RWPE2 (cell line): ENCODE data around the gene TMCC1.

Experiments used
- ATAC-seq: fragments of 200-7000 bp; cut with Tn5 transposase; 3 replicates; pipeline ENCODE4 v1.9.1; 2021; ENCODE audit warnings: low read depth
- DNase-seq: peaks from one replicate; pipeline ENCODE4 v3.0.0-alpha.2; 2020; ENCODE audit warnings: low spot score
- H3K27ac ChIP-seq: fragments of 450-650 bp; 2 replicates; pipeline ENCODE4 v1.5.1; 2017; ENCODE audit warnings: mild to moderate bottlenecking; ENCODE audit not compliant: poor library complexity, severe bottlenecking
- H3K27me3 ChIP-seq: fragments of 250-450 bp; sonication (Bioruptor Pico); 2 replicates; pipeline ENCODE4 v1.5.1; 2021; ENCODE audit warnings: mild to moderate bottlenecking, moderate library complexity; ENCODE audit not compliant: insufficient read depth, poor library complexity, severe bottlenecking
- H3K36me3 ChIP-seq: fragments of 250-450 bp; sonication (Bioruptor Pico); 2 replicates; pipeline ENCODE4 v1.5.1; 2020; ENCODE audit warnings: low read depth, mild to moderate bottlenecking, moderate library complexity
- H3K4me1 ChIP-seq: fragments of 250-450 bp; sonication (Bioruptor Pico); 2 replicates; pipeline ENCODE4 v1.5.1; 2021; ENCODE audit warnings: mild to moderate bottlenecking, moderate library complexity; ENCODE audit not compliant: insufficient read depth, poor library complexity, severe bottlenecking
- H3K4me3 ChIP-seq: fragments of 250-450 bp; sonication (Bioruptor Pico); 2 replicates; pipeline ENCODE4 v1.5.1; 2021; ENCODE audit warnings: mild to moderate bottlenecking, moderate library complexity; ENCODE audit not compliant: severe bottlenecking
- H3K9me3 ChIP-seq: fragments of 250-450 bp; sonication (Bioruptor Pico); 2 replicates; pipeline ENCODE4 v1.5.1; 2021; ENCODE audit warnings: mild to moderate bottlenecking, moderate library complexity; ENCODE audit not compliant: severe bottlenecking
- CTCF ChIP-seq: fragments of 450-650 bp; IDR thresholded peaks from one replicate; pipeline ENCODE4 v1.5.1; 2017; ENCODE audit warnings: mild to moderate bottlenecking, moderate library complexity; ENCODE audit not compliant: poor library complexity, severe bottlenecking

Gene TMCC1

GRCh38 chr3:129722527-129722926 is 171.0 kb downstream of the TMCC1 start:
- no peaks in the 10 kb centered on the region for H3K27me3 ChIP-seq
- H3K4me3 ChIP-seq, result no peak overlapping the region
- no peak overlapping the region for H3K27ac ChIP-seq
- no peak for ATAC-seq
- DNase-seq, result no peak
- H3K4me1 ChIP-seq, result peaks cover 36% of the 10 kb centered on the region
- H3K9me3 ChIP-seq, result no peaks in the 10 kb centered on the region
- H3K36me3 ChIP-seq, result peaks cover 10% of the 10 kb centered on the region
- TF ChIP-seq CTCF, result no peak

DNA sequence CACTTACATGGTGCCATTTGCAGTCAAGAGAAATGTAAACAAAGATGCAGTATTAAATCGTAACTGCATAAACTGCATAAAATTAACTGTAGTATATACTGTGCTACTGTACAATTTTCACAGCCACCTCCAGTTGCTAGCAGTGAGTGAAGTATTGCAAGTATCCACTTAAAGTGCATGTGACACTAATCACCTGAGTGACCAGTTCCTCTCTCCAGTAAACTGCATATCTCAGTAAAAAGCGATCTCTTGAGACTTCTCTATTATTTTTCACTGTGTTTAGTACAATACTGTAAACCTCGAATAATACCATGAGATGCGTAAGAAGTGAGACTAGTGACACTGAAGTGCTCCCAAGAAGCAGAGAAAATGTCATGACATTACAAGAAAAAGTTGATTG is 175.3 kb downstream of the TMCC1 start:
- H3K4me1 ChIP-seq, result peaks cover 8% of the 10 kb centered on the region
- no peak overlapping the region for H3K27ac ChIP-seq
- no peak for TF ChIP-seq CTCF
- ATAC-seq, result no peak
- H3K27me3 ChIP-seq, result no peaks in the 10 kb centered on the region
- peaks cover 13% of the 10 kb centered on the region for H3K36me3 ChIP-seq
- no peak overlapping the region for H3K4me3 ChIP-seq
- H3K9me3 ChIP-seq, result no peaks in the 10 kb centered on the region
- no peak for DNase-seq

- Histone ChIP-seq H3K9me3 (no peaks in the 10 kb centered on the region), H3K4me3 (no peak overlapping the region), H3K27ac (no peak overlapping the region), H3K36me3 (peaks cover 15% of the 10 kb centered on the region; the same call in 1 of the 2 replicates), H3K4me1 (no peaks in the 10 kb centered on the region), H3K27me3 (no peaks in the 10 kb centered on the region)
- ATAC-seq (no peak), DNase-seq (no peak)
- no peak for TF ChIP-seq CTCF
Observed at GRCh38 chr3:129715854-129716253, 177.7 kb downstream of the TMCC1 start.

DNA sequence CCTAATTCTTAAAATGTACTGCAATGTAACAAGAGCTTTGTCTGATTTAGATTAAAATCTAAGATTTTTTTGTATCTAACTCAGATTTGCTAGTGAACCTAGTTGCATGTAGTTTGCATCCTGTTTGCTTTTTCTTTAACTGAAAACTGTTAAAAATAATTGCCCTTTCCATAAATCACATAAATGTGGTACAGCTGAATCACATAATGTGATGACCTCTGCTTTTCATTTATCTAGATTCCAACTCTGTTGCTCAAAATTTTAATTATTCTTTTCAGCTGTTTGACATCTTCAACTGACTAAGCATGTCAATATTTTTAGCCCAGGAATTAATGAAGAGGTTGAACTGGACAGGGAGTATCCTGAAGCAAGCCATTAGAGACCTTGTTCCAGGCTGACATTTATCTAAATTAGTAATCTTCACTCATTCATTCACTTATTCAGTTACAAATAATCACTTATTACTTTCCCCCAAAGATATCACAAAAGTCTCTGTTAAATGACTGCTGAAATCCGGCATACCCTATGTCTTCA is 185.1 kb downstream of the TMCC1 start:
- no peak for TF ChIP-seq CTCF
- H3K4me1 ChIP-seq, result peaks cover 3% of the 10 kb centered on the region
- no peak overlapping the region for H3K27ac ChIP-seq
- ATAC-seq (no peak), DNase-seq (no peak)
- no peaks in the 10 kb centered on the region for H3K27me3 ChIP-seq
- no peak overlapping the region for H3K4me3 ChIP-seq
- H3K36me3 ChIP-seq, result 0 out of 2 replicates have a peak, but pooled peaks cover 5% of the 10 kb centered on the region
- no peaks in the 10 kb centered on the region for H3K9me3 ChIP-seq

DNA sequence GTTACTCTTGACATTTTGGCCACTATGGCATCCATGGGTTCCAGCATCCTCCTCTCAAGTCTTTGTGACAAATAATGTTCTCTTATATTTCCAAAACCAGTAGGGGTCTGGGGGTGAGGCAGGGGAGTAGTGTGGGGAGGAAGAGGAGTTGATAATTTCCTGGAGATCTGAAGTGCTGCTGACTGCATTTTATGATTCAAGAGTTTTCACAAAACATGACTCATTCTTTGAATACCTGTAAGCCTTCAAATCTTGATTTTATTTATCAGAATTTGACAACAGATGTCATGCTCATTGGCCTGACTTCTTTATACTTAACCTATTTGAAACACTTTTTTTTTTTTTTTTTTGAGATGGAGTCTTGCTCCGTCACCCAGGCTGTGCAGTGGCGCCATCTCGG is 188.2 kb downstream of the TMCC1 start:
- DNase-seq (no peak), ATAC-seq (peak; percentile 41; the same call in 2 of the 3 replicates)
- TF ChIP-seq CTCF, result no peak
- Histone ChIP-seq H3K9me3 (no peaks in the 10 kb centered on the region), H3K4me3 (no peak overlapping the region), H3K4me1 (peaks cover 8% of the 10 kb centered on the region), H3K27me3 (no peaks in the 10 kb centered on the region), H3K27ac (no peak overlapping the region), H3K36me3 (0 out of 2 replicates have a peak, but pooled peaks cover 5% of the 10 kb centered on the region)
